Neuronal stem cell (in vitro differentiated cells): ENCODE results near the gene RAE1.

Source experiments
- DNase-seq: peaks from one replicate; pipeline ENCODE4 v3.0.0-alpha.2; 2013; ENCODE audit warnings: low spot score
- H2AFZ ChIP-seq: one replicate; pipeline ENCODE4 v1.6.1; 2013; ENCODE audit warnings: mild to moderate bottlenecking, low read length, inconsistent platforms
- H2AK5ac ChIP-seq: 2 replicates; pipeline ENCODE4 v1.6.1; 2013; ENCODE audit warnings: low read depth, mild to moderate bottlenecking, inconsistent platforms, low read length, moderate library complexity, mixed read lengths
- H2BK120ac ChIP-seq: 2 replicates; pipeline ENCODE4 v1.6.1; 2013; ENCODE audit warnings: low read depth, mild to moderate bottlenecking, inconsistent platforms, low read length, moderate library complexity, mixed read lengths
- H2BK12ac ChIP-seq: one replicate; pipeline ENCODE4 v1.6.1; 2013; ENCODE audit warnings: low read length, inconsistent platforms
- H2BK15ac ChIP-seq: 2 replicates; pipeline ENCODE4 v1.6.1; 2013; ENCODE audit warnings: mild to moderate bottlenecking, low read length, inconsistent platforms, mixed read lengths
- H2BK5ac ChIP-seq: one replicate; pipeline ENCODE4 v1.6.1; 2013; ENCODE audit warnings: inconsistent platforms, mild to moderate bottlenecking, low read length, moderate library complexity
- H3K14ac ChIP-seq: one replicate; pipeline ENCODE4 v1.6.1; 2013; ENCODE audit warnings: low read length, inconsistent platforms
- H3K18ac ChIP-seq: 2 replicates; pipeline ENCODE4 v1.6.1; 2013; ENCODE audit warnings: low read length, inconsistent platforms
- H3K23ac ChIP-seq: 2 replicates; pipeline ENCODE4 v1.6.1; 2013; ENCODE audit warnings: low read depth, mild to moderate bottlenecking, mixed read lengths, low read length, inconsistent platforms; ENCODE audit not compliant: poor library complexity
- H3K27ac ChIP-seq: replicated peaks from 3 replicates; pipeline ENCODE4 v1.5.1; 2013; ENCODE audit warnings: low read length, inconsistent platforms
- H3K27me3 ChIP-seq, 3 experiments: 2 replicates each; pipeline ENCODE4 v1.6.1; 2013; ENCODE audit warnings: low read length in 3 of 3, mild to moderate bottlenecking in 2 of 3, inconsistent platforms in 1 of 3, low read depth in 1 of 3, mixed read lengths in 1 of 3, moderate library complexity in 1 of 3; ENCODE audit not compliant: control insufficient read depth in 3 of 3, insufficient read depth in 3 of 3
- H3K36me3 ChIP-seq, 2 donors: replicated peaks in 1 of 2; 2 replicates each; pipeline ENCODE4 v1.6.1; 2013; ENCODE audit warnings: low read length in 2 of 2; ENCODE audit not compliant: control insufficient read depth in 2 of 2, insufficient read depth in 2 of 2
- H3K4ac ChIP-seq: 2 replicates; pipeline ENCODE4 v1.6.1; 2013; ENCODE audit warnings: inconsistent platforms, mild to moderate bottlenecking, low read length, moderate library complexity
- H3K4me1 ChIP-seq, 2 donors: 1 replicate in 1 of 2; 2 replicates in 1 of 2; pipeline ENCODE4 v1.6.1; 2013; ENCODE audit warnings: low read length in 2 of 2, low read depth in 1 of 2; ENCODE audit not compliant: control insufficient read depth in 2 of 2, insufficient read depth in 1 of 2
- H3K4me2 ChIP-seq: one replicate; pipeline ENCODE4 v1.6.1; 2013; ENCODE audit warnings: mild to moderate bottlenecking, low read length, inconsistent platforms; ENCODE audit not compliant: insufficient read depth, poor library complexity, severe bottlenecking
- H3K4me3 ChIP-seq, 2 donors: 2 replicates each; pipeline ENCODE4 v1.5.1; 2013; ENCODE audit warnings: low read length in 2 of 2, mild to moderate bottlenecking in 2 of 2, inconsistent platforms in 1 of 2, moderate library complexity in 1 of 2
- H3K79me1 ChIP-seq: one replicate; pipeline ENCODE4 v1.6.1; 2013; ENCODE audit warnings: low read depth, mild to moderate bottlenecking, inconsistent platforms, low read length, moderate library complexity
- H3K9ac ChIP-seq: one replicate; pipeline ENCODE4 v1.6.1; 2013; ENCODE audit warnings: mild to moderate bottlenecking, low read depth, low read length, inconsistent platforms; ENCODE audit not compliant: poor library complexity
- H3K9me3 ChIP-seq, 2 donors: replicated peaks in 1 of 2; 2 replicates each; pipeline versions ENCODE3 to v1.6.1; 2013; ENCODE audit warnings: low read length in 2 of 2, mild to moderate bottlenecking in 2 of 2, inconsistent platforms in 1 of 2, low read depth in 1 of 2, mixed read lengths in 1 of 2, moderate library complexity in 1 of 2; ENCODE audit not compliant: control insufficient read depth in 2 of 2, insufficient read depth in 1 of 2
- H4K8ac ChIP-seq: one replicate; pipeline ENCODE4 v1.6.1; 2013; ENCODE audit warnings: low read depth, mild to moderate bottlenecking, inconsistent platforms, low read length, moderate library complexity
- H4K91ac ChIP-seq: one replicate; pipeline ENCODE4 v1.6.1; 2013; ENCODE audit warnings: low read length, low read depth, mild to moderate bottlenecking, inconsistent platforms; ENCODE audit not compliant: poor library complexity
- WGBS, 2 donors: extraction: QIAGEN DNeasy Blood & Tissue Kit; methylation state at CpG; one replicate each; pipeline ENCODE4 v1.1.7; 2013; ENCODE audit warnings: missing lambda C conversion rate in 2 of 2, mixed read lengths in 1 of 2; ENCODE audit not compliant: insufficient read length in 2 of 2, insufficient replicate concordance in 1 of 2; ENCODE audit errors: extremely low coverage in 2 of 2; 5-methylcytosine and 5-hydroxymethylcytosine counted together

RAE1 gene

GRCh38 chr20:57378646-57379262 is 27.7 kb downstream of the RAE1 start:
- no peak overlapping the region for H2AK5ac ChIP-seq
- no peaks in the 10 kb centered on the region for H3K79me1 ChIP-seq
- H3K9me3 ChIP-seq: no peaks in the 10 kb centered on the region
- no peak overlapping the region for H4K8ac ChIP-seq
- no peak overlapping the region for H3K27ac ChIP-seq
- H3K27me3 ChIP-seq: no peaks in the 10 kb centered on the region
- H3K4me2 ChIP-seq: no peak overlapping the region
- no peak overlapping the region for H4K91ac ChIP-seq
- no peak overlapping the region for H3K9ac ChIP-seq
- H2BK12ac ChIP-seq: no peak overlapping the region
- no peak overlapping the region for H3K18ac ChIP-seq
- no peak overlapping the region for H2BK120ac ChIP-seq
- H3K4me1 ChIP-seq: no peaks in the 10 kb centered on the region
- no peak overlapping the region for H3K4ac ChIP-seq
- H2AFZ ChIP-seq: no peak overlapping the region
- no peak overlapping the region for H2BK5ac ChIP-seq
- no CpG with 5 or more reads among the region's 4 CpGs for WGBS, 2 donors
- H3K36me3 ChIP-seq: peaks cover 35 to 70% of the 10 kb centered on the region in 2 donors
- no peak overlapping the region for H2BK15ac ChIP-seq
- no peak overlapping the region for H3K23ac ChIP-seq
- no peak overlapping the region for H3K4me3 ChIP-seq
- H3K14ac ChIP-seq: no peak overlapping the region
- no peak for DNase-seq

GRCh38 chr20:57379263-57379647 is 28.2 kb downstream of the RAE1 start:
- Histone ChIP-seq H3K4ac (no peak overlapping the region), H3K27me3 (no peaks in the 10 kb centered on the region), H4K8ac (no peak overlapping the region), H2AK5ac (no peak overlapping the region), H3K4me1 (no peaks in the 10 kb centered on the region), H3K14ac (no peak overlapping the region), H3K18ac (no peak overlapping the region), H3K36me3 (peaks cover 32 to 67% of the 10 kb centered on the region in 2 donors), H3K9ac (no peak overlapping the region), H2AFZ (no peak overlapping the region), H2BK12ac (no peak overlapping the region), H3K9me3 (no peaks in the 10 kb centered on the region), H2BK120ac (no peak overlapping the region), H3K27ac (no peak overlapping the region), H2BK5ac (no peak overlapping the region), H3K4me2 (no peak overlapping the region), H2BK15ac (no peak overlapping the region), H4K91ac (no peak overlapping the region), H3K4me3 (no peak overlapping the region), H3K79me1 (no peaks in the 10 kb centered on the region), H3K23ac (no peak overlapping the region)
- no CpG with 5 or more reads among the region's 5 CpGs for WGBS, 2 donors
- no peak for DNase-seq

- H2BK12ac ChIP-seq: no peak overlapping the region
- H3K4me1 ChIP-seq: no peaks in the 10 kb centered on the region
- no peak overlapping the region for H3K18ac ChIP-seq
- peaks cover 26 to 60% of the 10 kb centered on the region in 2 donors for H3K36me3 ChIP-seq
- H2BK5ac ChIP-seq: no peak overlapping the region
- H2BK15ac ChIP-seq: no peak overlapping the region
- H2AK5ac ChIP-seq: no peak overlapping the region
- no peaks in the 10 kb centered on the region for H3K79me1 ChIP-seq
- H3K9me3 ChIP-seq: no peaks in the 10 kb centered on the region
- H3K23ac ChIP-seq: no peak overlapping the region
- no peak overlapping the region for H2BK120ac ChIP-seq
- WGBS, 2 donors: no CpG with 5 or more reads among the region's 10 CpGs
- no peak overlapping the region for H3K4me3 ChIP-seq
- no peak overlapping the region for H3K4ac ChIP-seq
- no peak overlapping the region for H2AFZ ChIP-seq
- no peak overlapping the region for H3K4me2 ChIP-seq
- DNase-seq: no peak
- H4K91ac ChIP-seq: no peak overlapping the region
- no peaks in the 10 kb centered on the region for H3K27me3 ChIP-seq
- no peak overlapping the region for H4K8ac ChIP-seq
- H3K14ac ChIP-seq: no peak overlapping the region
- H3K27ac ChIP-seq: no peak overlapping the region
- no peak overlapping the region for H3K9ac ChIP-seq
Measured at GRCh38 chr20:57380081-57380750, 29.2 kb downstream of the RAE1 start.

GRCh38 chr20:57381596-57382503 is 30.8 kb downstream of the RAE1 start:
- Histone ChIP-seq H3K4ac (no peak overlapping the region), H3K4me3 (no peak overlapping the region), H2BK12ac (no peak overlapping the region), H3K27ac (no peak overlapping the region), H3K79me1 (no peaks in the 10 kb centered on the region), H3K27me3 (no peaks in the 10 kb centered on the region), H2BK15ac (no peak overlapping the region), H3K36me3 (peaks cover 17 to 43% of the 10 kb centered on the region in 2 donors), H3K14ac (no peak overlapping the region), H3K9ac (no peak overlapping the region), H3K23ac (no peak overlapping the region), H2BK120ac (no peak overlapping the region), H4K8ac (no peak overlapping the region), H3K9me3 (no peaks in the 10 kb centered on the region), H3K18ac (no peak overlapping the region), H2AFZ (no peak overlapping the region), H3K4me2 (no peak overlapping the region), H2AK5ac (no peak overlapping the region), H2BK5ac (no peak overlapping the region), H4K91ac (no peak overlapping the region), H3K4me1 (no peaks in the 10 kb centered on the region)
- DNase-seq: peak; percentile 73
- WGBS, 2 donors: no CpG with 5 or more reads among the region's 20 CpGs
